Measurements from ENCODE around the gene SRGAP2C. TPM values are rescaled to one million over a fixed set of nuclear protein-coding genes. Genes with fewer than 3 reads are reported as not detected.
"Not testable (repeated sequence)": the region's sequence is repeated elsewhere in the genome, so short reads cannot be mapped to it uniquely, and the experiment has no call there.

Gene SRGAP2C
- polyA plus RNA-seq, 1 donor (not counting 4 experiments of a cell fraction or from before 2014, with no cell fraction given): 4.5 TPM

DNA sequence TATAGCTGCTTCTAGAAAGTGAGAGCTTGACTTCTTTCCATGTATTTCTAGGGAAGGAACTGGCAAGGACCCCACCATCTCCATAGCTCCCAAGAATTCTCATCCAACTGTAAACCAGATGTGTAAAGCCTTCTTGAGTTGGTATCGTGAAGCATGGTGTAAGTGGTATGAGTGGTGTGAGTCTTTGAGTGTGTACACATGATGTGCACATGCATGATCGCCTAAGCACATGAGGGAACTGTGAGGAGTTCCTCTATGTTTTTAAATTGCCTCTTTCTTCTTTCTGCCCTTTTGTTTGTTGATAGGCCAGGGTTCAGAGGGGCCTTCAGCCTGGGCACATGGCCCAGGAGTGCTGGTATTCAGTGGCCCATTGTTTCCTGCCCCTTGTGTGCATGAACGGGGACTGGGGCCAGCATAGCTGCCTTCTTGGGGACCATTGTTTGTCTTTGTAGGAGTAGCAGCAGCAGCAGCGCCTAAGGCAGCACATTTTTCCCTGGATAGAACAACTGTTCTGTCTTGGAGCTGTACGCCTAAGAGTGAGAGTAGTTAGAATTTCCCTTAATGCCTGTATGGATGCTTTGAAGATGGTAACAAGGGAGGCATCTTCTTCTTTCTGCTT lies 96.0 kb downstream of the SRGAP2C start:
- H3K9me1 ChIP-seq (ENCODE audit: control insufficient read depth, extremely low read depth, insufficient read depth, low read length); H3K9ac ChIP-seq (ENCODE audit: control insufficient read depth, extremely low read depth, insufficient read depth, low read length); H3K4me3 ChIP-seq (ENCODE audit: control insufficient read depth in 2 of 3, extremely low read depth in 1 of 3, insufficient read depth in 2 of 3, low read depth in 1 of 3, low read length in 3 of 3); H3K36me3 ChIP-seq (ENCODE audit: control insufficient read depth in 2 of 2, extremely low read depth in 1 of 2, insufficient read depth in 2 of 2, low read length in 2 of 2); H3K9me3 ChIP-seq (ENCODE audit: control insufficient read depth, low read depth, low read length); DNase-seq (ENCODE audit: low read depth, low spot score); FAIRE-seq; H2AFZ ChIP-seq (ENCODE audit: control insufficient read depth, low read length); H4K20me1 ChIP-seq (ENCODE audit: control insufficient read depth, extremely low read depth, insufficient read depth, low read length); H3K4me1 ChIP-seq (ENCODE audit: control insufficient read depth, extremely low read depth, insufficient read depth, low read length); H3K4me2 ChIP-seq (ENCODE audit: control insufficient read depth, extremely low read depth, insufficient read depth, low read depth, low read length); H3K27me3 ChIP-seq (ENCODE audit: control insufficient read depth, extremely low read depth, insufficient read depth, low read length); H3K27ac ChIP-seq (ENCODE audit: control insufficient read depth, insufficient read depth, low read length); H3K79me2 ChIP-seq (ENCODE audit: control insufficient read depth, insufficient read depth, low read length); dilution Hi-C loops (cut with MboI; ENCODE audit: extremely low pct_ligation_motif_present, low sequenced_read_pairs): not testable (repeated sequence)

- H3K36me3 ChIP-seq (ENCODE audit: control insufficient read depth in 2 of 2, extremely low read depth in 1 of 2, insufficient read depth in 2 of 2, low read length in 2 of 2); H3K4me2 ChIP-seq (ENCODE audit: control insufficient read depth, extremely low read depth, insufficient read depth, low read depth, low read length); H3K27me3 ChIP-seq (ENCODE audit: control insufficient read depth, extremely low read depth, insufficient read depth, low read length); H3K9me3 ChIP-seq (ENCODE audit: control insufficient read depth, low read depth, low read length); H3K4me1 ChIP-seq (ENCODE audit: control insufficient read depth, extremely low read depth, insufficient read depth, low read length); H3K4me3 ChIP-seq (ENCODE audit: control insufficient read depth in 2 of 3, extremely low read depth in 1 of 3, insufficient read depth in 2 of 3, low read depth in 1 of 3, low read length in 3 of 3); H3K79me2 ChIP-seq (ENCODE audit: control insufficient read depth, insufficient read depth, low read length); dilution Hi-C loops (cut with MboI; ENCODE audit: extremely low pct_ligation_motif_present, low sequenced_read_pairs); H3K27ac ChIP-seq (ENCODE audit: control insufficient read depth, insufficient read depth, low read length); FAIRE-seq; H4K20me1 ChIP-seq (ENCODE audit: control insufficient read depth, extremely low read depth, insufficient read depth, low read length); H3K9ac ChIP-seq (ENCODE audit: control insufficient read depth, extremely low read depth, insufficient read depth, low read length); DNase-seq (ENCODE audit: low read depth, low spot score); H3K9me1 ChIP-seq (ENCODE audit: control insufficient read depth, extremely low read depth, insufficient read depth, low read length); H2AFZ ChIP-seq (ENCODE audit: control insufficient read depth, low read length): not testable (repeated sequence)
Measured at GRCh38 chr1:121281480-121281879, 96.7 kb downstream of the SRGAP2C start.

DNA sequence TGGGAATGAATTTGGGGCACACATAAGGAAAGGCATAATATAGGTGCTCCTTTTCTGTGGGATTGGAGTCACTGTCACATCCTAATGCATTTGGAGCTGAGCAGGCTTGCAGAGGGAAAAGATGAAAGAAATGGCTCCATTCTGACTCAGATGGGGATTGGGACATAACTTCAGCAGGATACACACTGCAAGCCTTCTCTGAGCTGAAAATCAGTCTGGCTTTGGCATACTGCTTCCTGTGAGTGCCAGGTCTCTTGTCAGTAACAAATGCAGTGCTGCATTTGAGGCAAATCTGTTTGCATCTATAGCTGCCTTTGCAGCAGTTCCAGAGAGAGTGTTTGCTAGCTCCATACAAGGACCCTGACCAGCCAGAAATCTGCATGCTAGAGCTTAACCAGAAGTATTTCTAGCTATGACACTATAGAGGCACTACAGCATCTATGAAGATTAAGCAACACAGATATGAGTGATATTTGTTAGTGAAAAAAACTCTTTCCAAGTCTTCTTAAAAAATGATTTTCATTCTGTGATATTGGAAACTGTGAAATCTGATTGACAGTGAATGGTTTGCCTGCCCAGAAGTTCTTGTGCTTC lies 98.9 kb downstream of the SRGAP2C start:
- H3K4me1 ChIP-seq (ENCODE audit: control insufficient read depth, extremely low read depth, insufficient read depth, low read length); H3K36me3 ChIP-seq (ENCODE audit: control insufficient read depth in 2 of 2, extremely low read depth in 1 of 2, insufficient read depth in 2 of 2, low read length in 2 of 2); DNase-seq (ENCODE audit: low read depth, low spot score); H3K9ac ChIP-seq (ENCODE audit: control insufficient read depth, extremely low read depth, insufficient read depth, low read length); H3K27ac ChIP-seq (ENCODE audit: control insufficient read depth, insufficient read depth, low read length); H3K9me3 ChIP-seq (ENCODE audit: control insufficient read depth, low read depth, low read length); FAIRE-seq; H3K4me2 ChIP-seq (ENCODE audit: control insufficient read depth, extremely low read depth, insufficient read depth, low read depth, low read length); H3K79me2 ChIP-seq (ENCODE audit: control insufficient read depth, insufficient read depth, low read length); H3K27me3 ChIP-seq (ENCODE audit: control insufficient read depth, extremely low read depth, insufficient read depth, low read length); H3K9me1 ChIP-seq (ENCODE audit: control insufficient read depth, extremely low read depth, insufficient read depth, low read length); H4K20me1 ChIP-seq (ENCODE audit: control insufficient read depth, extremely low read depth, insufficient read depth, low read length); H2AFZ ChIP-seq (ENCODE audit: control insufficient read depth, low read length); dilution Hi-C loops (cut with MboI; ENCODE audit: extremely low pct_ligation_motif_present, low sequenced_read_pairs); H3K4me3 ChIP-seq (ENCODE audit: control insufficient read depth in 2 of 3, extremely low read depth in 1 of 3, insufficient read depth in 2 of 3, low read depth in 1 of 3, low read length in 3 of 3): not testable (repeated sequence)

- H3K9ac ChIP-seq (ENCODE audit: control insufficient read depth, extremely low read depth, insufficient read depth, low read length); H3K27ac ChIP-seq (ENCODE audit: control insufficient read depth, insufficient read depth, low read length); H3K27me3 ChIP-seq (ENCODE audit: control insufficient read depth, extremely low read depth, insufficient read depth, low read length); FAIRE-seq; H3K4me3 ChIP-seq (ENCODE audit: control insufficient read depth in 2 of 3, extremely low read depth in 1 of 3, insufficient read depth in 2 of 3, low read depth in 1 of 3, low read length in 3 of 3); H3K79me2 ChIP-seq (ENCODE audit: control insufficient read depth, insufficient read depth, low read length); H3K4me2 ChIP-seq (ENCODE audit: control insufficient read depth, extremely low read depth, insufficient read depth, low read depth, low read length); H4K20me1 ChIP-seq (ENCODE audit: control insufficient read depth, extremely low read depth, insufficient read depth, low read length); H3K9me1 ChIP-seq (ENCODE audit: control insufficient read depth, extremely low read depth, insufficient read depth, low read length); DNase-seq (ENCODE audit: low read depth, low spot score); H3K36me3 ChIP-seq (ENCODE audit: control insufficient read depth in 2 of 2, extremely low read depth in 1 of 2, insufficient read depth in 2 of 2, low read length in 2 of 2); H2AFZ ChIP-seq (ENCODE audit: control insufficient read depth, low read length); dilution Hi-C loops (cut with MboI; ENCODE audit: extremely low pct_ligation_motif_present, low sequenced_read_pairs); H3K9me3 ChIP-seq (ENCODE audit: control insufficient read depth, low read depth, low read length); H3K4me1 ChIP-seq (ENCODE audit: control insufficient read depth, extremely low read depth, insufficient read depth, low read length): not testable (repeated sequence)
Measured at GRCh38 chr1:121292590-121292989, 107.8 kb downstream of the SRGAP2C start.
